RWPE1 (cell line): ENCODE results near the gene GPR132.

Source experiments
- CTCF ChIA-PET: fragments of 350-600 bp; sonication (Branson Sonifier 250); formaldehyde crosslinking; extraction: SDS; loops from one replicate; lab custom pipeline; 2021; lab: Yijun Ruan, JAX
- POLR2A ChIA-PET: fragments of 400-600 bp; formaldehyde crosslinking; extraction: SDS; loops from one replicate; lab custom pipeline; 2020; ENCODE audit warnings: antibody characterized with exemption; ENCODE audit not compliant: low non-redundant PET; lab: Yijun Ruan, JAX
- DNase-seq: peaks from one replicate; pipeline ENCODE4 v3.0.0; 2012; ENCODE audit warnings: low spot score
- H3K27ac ChIP-seq: fragments of 450-650 bp; 2 replicates; pipeline ENCODE4 v1.5.1; 2017
- CTCF ChIP-seq: fragments of 450-650 bp; conservative IDR thresholded peaks from 2 replicates; pipeline ENCODE4 v1.5.1; 2017; ENCODE audit warnings: low read depth, mild to moderate bottlenecking

The GPR132 gene

GRCh38 chr14:105021656-105022275 lies 43.5 kb downstream of the GPR132 start:
- no peak for DNase-seq
- H3K27ac ChIP-seq, result peak overlapping the region; percentile 94
- CTCF ChIA-PET, result interaction anchor here (0.6 kb wide), 2 partner anchors 68 to 1460 kb away, joined by 3 read pairs; no protein-coding TSS in a partner anchor
- POLR2A ChIA-PET, result interaction anchor here (0.6 kb wide), 1 partner anchor 280 kb away, joined by 4 read pairs; no protein-coding TSS in a partner anchor
- TF ChIP-seq CTCF, result no peak

DNA sequence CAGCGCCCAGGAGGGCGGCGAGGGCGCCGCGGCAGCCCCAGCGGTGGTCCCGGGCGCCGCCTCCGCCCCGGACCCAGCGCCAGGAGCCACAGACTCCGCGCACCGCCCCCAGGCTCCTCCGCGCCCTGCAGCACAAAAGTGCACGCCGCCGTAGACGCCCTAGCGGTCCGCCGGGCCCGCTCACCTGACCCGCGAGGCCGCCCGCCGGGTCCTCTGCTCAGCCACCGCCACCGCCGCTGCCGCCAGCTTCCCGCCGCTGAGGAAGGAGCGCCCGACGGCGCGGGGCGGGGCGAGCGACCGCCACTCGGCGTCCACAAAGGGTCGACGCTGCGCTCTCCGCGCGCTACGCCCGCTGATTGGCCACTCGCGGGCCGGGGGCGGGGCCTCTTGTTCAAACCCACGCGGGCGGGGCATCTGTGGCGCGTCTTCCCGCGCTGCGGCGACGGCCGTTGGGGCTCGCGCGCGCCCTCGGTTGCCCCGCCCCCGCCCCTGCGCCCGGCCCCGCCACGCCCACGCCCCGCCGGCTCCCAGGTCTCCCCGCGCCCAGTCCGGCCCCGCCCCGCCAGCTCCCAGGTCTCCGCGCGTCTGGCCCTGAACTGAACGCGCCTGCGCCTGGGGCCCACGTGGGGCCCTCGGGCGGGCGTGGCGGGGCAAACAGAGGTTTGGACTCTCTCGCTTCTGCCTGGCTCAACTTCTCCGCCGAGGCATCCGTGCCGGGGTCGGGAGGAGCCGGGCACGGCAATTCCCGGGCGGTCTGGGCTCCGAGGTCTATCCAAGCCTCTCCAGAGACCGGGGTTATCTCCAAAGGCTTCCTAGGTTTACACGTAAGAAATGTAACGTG lies 44.2 kb downstream of the GPR132 start, which contains the start of gene CDCA4:
CDCA4 (minus strand) TSS at position 269 of the 841 bp plus-strand sequence. CDS start 9,154 bp downstream, outside the sequence.
- CTCF ChIA-PET, result interaction anchor here (1.3 kb wide), 1 partner anchor 25 kb away, joined by 3 read pairs; no protein-coding TSS in a partner anchor
- TF ChIP-seq CTCF, result no peak
- POLR2A ChIA-PET, result interaction anchor here (0.7 to 1.0 kb wide), 3 partner anchors 41 to 47 kb away, joined by 3 to 5 read pairs (median 4); no protein-coding TSS in a partner anchor
- peak; percentile 97 for DNase-seq
- peak within 1 kb of the TSS; percentile 94 for H3K27ac ChIP-seq

DNA sequence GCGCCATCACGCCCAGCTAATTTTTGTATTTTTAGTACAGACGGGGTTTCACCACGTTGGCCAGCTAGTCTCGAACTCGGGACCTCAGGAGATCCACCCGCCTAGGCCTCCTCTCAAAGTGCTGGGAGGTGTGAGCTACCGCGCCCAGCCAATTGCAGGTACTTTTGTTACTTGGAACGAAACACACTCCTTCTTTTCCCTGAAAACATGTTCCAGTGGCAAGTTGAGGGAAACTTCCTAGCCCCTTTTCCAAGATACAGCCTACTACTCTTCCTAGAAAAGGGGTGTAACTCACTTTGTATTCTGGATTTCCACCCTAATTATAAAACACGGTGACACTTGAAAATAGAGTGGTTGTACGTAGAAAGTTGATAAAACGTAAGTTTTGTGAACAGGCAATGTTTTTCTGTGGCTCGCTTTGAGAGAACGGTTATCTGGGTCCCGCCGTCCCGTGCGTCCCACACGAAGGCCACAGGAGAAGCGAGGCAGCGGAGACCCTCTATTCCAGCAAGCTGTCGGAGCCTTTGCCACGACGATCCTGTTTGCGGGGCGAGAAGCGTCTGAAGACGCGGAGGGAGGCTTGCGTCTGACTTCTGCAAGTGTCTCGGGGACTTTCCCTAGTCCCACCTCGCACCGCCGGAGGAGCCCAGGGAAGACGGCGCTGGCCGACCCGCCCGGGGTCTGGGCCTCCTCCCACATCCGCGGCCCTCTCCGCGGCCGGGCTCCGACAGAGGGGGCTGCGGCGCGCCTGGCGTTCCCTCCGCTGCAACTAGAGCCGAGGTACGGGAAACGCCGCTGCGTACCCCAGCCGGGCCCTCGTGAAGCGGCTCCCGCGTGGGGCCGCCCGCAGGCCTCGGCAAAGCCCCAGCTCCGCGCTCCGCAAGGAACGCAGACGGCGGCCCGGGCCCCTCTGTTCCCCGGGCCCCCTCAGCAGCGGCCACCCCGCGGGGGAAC lies 45.1 kb downstream of the GPR132 start:
- peak overlapping the region; percentile 94 for H3K27ac ChIP-seq
- POLR2A ChIA-PET, result interaction anchor here (0.7 to 1.0 kb wide), 2 partner anchors 40 to 47 kb away, joined by 3 to 4 read pairs; no protein-coding TSS in a partner anchor

DNA sequence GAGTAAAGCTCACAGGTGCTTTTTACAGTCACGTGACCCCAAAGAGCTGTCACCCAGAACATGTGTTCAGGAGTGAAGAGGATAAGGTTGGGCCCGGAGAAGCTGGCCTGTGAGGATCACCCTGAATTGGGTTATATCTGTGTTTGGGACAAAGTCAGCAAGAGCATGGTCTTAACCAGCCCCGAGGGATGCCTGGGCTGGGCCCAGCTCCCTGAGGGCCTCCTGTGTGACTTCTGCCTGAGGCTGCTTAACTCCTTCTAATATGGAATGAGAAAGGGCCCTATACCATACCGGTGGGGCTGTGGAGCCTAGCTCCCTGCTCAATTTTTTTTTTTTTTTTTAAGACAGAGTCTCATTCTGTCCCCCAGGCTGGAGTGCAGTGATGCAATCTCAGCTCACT lies 46.8 kb downstream of the GPR132 start:
- ChIA-PET POLR2A (interaction anchor here (0.6 kb wide), 2 partner anchors 20 to 124 kb away, joined by 3 to 4 read pairs; no protein-coding TSS in a partner anchor), CTCF (interaction anchor here (0.6 to 2.6 kb wide), 4 partner anchors 12 to 43 kb away, joined by 3 to 16 read pairs (median 6); no protein-coding TSS in a partner anchor)
- no peak for DNase-seq
- no peak for TF ChIP-seq CTCF
- peak overlapping the region; percentile 94 for H3K27ac ChIP-seq

More for the DNA sequence above, 45.1 kb downstream of the GPR132 start:
- DNase-seq, result no peak
- TF ChIP-seq CTCF, result no peak
- CTCF ChIA-PET, result interaction anchor here (0.7 to 1.3 kb wide), 2 partner anchors 26 to 161 kb away, joined by 3 read pairs; no protein-coding TSS in a partner anchor

GRCh38 chr14:105015905-105016304 lies 49.3 kb downstream of the GPR132 start:
- ChIA-PET POLR2A (interaction anchor here (1.3 kb wide), 1 partner anchor 43 kb away, joined by 4 read pairs; no protein-coding TSS in a partner anchor), CTCF (interaction anchor here (0.7 to 1.2 kb wide), 3 partner anchors 10 to 55 kb away, joined by 3 to 4 read pairs (median 4); no protein-coding TSS in a partner anchor)
- no peak for DNase-seq
- no peak for TF ChIP-seq CTCF
- H3K27ac ChIP-seq, result peak overlapping the region; percentile 94
